MM.1S (cell line): Measurements from ENCODE around the gene ATRX.

Source experiments
- CTCF ChIP-seq: fragments of 300-600 bp; sonication (generic); IDR thresholded peaks from 2 replicates; pipeline ENCODE4 v1.5.1; 2016; ENCODE audit warnings: antibody characterized with exemption, low read length, mixed read lengths
- EZH2phosphoT487 ChIP-seq: fragments of 300-600 bp; sonication (generic); IDR thresholded peaks from 2 replicates; pipeline ENCODE4 v1.6.1; 2018; ENCODE audit warnings: antibody characterized with exemption, low read length

- TF ChIP-seq CTCF (no peak), EZH2phosphoT487 (no peak)
Observed at GRCh38 chrX:77510007-77510406, 276.0 kb downstream of the ATRX start.
